GM19238 (cell line): Measurements from ENCODE around the gene ENTPD8.

Experiments
- DNase-seq: peaks from one replicate; pipeline ENCODE4 v3.0.0; 2011; ENCODE audit warnings: low spot score; ENCODE audit not compliant: insufficient read length

Gene ENTPD8

DNA sequence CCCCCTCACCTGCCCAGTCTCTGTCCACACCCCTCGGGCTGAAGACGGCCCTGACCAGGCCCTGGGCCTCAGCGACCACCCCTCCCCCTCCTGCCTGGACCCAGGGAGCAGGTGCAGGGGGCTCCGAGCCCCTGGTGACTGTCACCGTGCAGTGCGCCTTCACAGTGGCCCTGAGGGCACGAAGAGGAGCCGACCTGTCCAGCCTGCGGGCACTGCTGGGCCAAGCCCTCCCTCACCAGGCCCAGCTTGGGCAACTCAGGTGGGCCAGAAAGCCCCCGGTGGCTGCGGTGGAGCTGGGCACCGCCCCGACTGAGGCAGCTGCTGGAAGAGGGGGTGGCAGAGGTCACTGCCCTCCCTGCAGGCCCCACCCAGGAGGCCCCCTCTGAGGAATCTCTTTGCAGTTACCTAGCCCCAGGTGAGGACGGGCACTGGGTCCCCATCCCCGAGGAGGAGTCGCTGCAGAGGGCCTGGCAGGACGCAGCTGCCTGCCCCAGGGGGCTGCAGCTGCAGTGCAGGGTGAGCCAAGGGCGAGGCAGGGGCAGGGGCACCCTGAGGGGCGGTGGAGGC lies 7.7 kb downstream of the ENTPD8 start:
- no peak for DNase-seq

DNA sequence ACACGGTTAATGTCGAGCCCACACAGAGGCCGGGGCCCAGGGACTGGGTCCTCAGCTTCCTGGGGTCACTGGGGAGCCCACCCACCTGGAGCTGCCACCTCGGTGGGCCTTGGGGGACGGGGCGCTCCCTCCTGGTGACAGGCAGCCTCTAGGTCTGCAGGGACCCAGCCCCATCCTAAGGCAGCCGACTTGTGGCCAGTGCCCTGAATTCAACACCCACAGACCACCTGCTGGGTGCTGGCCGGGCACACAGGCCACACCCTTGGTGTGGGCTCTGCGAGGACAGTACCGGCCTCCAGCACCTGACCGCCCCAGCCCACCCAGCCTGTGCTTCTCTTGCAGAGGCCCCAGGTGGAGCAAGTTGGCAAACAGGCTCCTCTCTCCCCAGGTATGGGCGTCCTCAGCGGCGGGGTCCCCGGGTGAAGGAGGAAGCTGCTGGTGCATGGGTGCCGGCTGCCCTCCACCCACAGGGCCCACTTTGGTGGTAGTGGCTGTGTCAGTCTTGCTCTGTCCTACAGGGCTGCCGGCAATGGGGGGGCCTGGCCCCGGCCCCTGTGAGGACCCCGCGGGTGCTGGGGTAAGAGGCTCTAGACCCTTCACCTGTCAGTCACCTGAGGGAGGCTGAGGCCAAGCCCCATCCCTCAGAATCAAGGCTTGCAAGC lies 8.3 kb downstream of the ENTPD8 start:
- no peak for DNase-seq

DNA sequence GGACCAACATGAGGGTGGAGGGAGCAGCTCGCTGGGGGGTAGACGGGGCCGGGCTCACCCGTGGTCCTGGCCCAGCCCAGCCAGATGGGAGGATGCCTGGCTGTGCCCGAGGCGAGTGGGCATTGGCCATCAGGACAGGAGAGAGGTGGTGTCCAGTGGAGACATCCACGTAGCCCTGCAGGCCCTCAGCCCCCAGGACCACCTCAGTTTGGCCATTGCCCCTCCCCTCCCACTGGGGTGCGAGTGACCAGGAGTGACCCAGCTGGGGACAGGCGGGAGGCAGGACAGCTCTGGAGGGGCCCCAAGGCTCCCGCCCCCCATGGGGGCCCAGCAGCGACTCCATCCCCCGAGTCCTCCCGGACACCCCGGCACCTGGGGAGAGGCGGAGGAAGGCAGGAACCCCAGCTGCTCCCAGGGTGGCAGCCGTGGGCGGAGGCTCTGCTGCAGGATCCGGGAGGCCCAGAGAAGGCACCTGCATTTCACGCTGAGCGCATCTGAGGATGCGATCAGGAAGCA lies 9.7 kb downstream of the ENTPD8 start:
- DNase-seq = no peak

DNA sequence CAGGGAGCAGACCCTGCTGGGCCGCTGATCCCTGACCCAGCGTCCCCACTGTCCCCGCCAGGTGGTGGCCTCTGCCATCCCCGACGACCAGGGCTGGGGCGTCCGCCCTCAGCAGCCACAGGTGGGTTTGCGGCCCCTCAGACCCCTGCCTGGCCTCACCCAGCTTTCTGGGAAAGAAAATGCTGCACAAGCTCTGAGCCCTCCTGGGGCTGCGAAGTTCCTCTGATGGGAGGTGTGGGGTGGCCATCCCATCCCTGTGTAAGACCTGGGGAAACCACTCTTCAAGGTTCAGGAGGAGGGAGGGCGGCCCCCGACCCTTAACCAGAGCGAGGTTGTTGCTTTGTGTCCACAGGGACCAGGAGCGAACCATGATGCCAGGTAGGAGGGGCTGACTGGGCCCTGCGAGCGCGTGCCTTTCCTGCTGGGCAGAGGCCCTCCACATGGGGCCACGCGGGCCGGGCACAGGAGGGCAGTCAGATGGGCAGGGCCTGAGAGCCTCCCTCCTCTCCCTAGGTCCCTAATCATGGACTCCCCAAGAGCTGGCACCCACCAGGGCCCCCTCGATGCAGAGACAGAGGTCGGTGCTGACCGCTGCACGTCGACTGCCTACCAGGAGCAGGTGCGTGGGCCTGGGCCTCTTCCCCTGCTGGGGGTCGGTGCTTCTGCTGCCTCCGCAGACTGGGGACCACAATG lies 10.3 kb downstream of the ENTPD8 start:
- DNase-seq = no peak

DNA sequence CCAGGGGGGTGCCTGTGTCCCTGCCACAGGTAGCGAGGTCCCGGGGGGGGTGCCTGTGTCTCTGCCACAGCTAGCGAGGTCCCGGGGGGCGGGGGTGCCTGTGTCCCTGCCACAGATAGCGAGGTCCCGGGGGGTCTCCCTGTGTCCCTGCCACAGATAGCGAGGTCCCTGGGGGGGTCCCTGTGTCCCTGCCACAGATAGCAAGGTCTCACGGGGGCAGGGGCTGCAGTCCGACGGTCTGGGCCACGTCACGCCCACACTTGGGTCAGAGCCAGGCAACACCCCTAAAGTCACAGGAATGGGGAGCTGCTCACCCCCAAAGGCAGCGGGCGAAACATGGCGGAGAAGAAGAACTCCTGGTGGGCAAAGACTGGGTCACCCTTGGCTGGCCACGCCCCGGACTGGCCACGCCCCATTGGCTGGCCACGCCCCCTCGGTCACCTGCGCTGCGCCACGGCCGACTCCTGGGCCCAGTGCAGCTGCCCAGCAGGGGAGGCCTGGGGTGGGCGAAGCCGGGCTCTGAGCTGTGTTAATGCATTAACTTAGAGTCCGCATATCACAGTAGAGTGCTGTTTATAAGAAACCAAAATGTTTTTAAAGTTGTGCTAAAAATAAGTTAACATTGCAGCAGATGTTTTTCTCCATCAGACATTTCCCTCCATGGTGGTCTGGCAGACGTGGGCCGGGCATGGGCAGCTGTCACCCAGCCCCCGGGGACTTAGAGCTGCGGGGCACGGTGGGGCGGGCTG lies 11.0 kb downstream of the ENTPD8 start:
- DNase-seq = no peak

DNA sequence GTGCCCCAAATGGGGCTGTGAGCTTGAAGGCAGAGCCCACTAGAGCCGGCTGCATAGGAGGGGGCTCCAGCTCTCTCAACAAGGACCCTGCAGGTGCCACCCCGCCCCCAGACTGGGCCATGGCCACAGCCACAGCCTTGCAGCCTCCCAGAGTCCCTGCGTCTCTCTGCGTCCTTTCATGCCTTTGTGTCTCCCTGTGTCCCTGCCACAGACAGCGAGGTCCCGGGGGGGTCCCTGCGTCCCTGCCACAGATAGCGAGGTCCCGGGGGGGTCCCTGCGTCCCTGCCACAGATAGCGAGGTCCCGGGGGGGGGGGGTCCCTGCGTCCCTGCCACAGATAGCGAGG lies 11.6 kb downstream of the ENTPD8 start:
- DNase-seq = no peak

DNA sequence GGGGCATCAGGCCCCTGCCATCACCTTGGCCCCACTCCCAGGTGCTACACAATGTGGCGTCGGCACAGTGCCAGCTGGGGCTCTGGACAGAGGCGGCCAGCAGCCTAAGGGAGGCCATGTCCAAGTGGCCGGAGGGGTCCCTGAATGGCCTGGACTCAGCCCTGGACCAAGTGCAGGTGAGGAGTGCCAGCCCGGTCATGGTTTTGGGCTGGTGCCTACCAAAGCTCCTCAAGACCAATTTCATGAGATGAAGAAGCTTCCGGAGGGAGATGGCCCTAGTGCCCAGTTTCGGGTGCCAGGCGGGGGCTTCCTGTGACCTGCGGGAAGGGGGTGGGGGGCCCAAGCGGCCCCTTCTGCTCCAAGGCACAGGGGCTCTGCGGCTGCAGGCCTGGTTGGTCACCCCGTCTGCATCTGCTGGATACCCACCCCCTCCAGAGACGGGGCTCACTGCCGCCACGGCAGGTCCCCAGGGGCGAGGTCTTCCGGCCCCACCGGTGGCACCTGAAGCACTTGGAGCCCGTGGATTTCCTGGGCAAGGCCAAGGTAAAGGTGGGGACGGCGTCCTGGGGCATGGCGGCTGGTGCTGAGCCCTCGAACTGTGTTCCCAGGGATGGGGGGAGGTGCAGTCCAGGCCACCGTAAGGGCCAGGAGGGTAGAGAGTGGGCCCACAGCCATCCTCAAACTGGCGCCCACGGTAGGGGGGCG lies 12.2 kb downstream of the ENTPD8 start:
- DNase-seq = no peak

DNA sequence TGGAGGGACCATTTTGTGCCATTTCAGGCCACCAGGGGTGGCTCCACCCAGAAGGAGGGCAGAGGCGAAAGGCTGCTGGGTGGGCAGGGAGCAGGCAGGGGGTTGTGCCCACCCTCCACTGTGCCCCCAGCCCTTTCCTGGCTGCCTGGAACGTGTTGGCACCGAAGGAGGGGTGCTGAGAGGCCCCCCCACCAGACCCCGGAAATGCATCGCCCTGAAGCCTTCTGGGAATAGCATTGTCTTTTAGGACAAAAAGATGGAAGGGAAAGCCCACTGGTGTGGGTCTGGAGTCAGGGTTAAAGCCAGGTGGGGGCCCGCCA lies 12.9 kb downstream of the ENTPD8 start:
- DNase-seq = no peak

DNA sequence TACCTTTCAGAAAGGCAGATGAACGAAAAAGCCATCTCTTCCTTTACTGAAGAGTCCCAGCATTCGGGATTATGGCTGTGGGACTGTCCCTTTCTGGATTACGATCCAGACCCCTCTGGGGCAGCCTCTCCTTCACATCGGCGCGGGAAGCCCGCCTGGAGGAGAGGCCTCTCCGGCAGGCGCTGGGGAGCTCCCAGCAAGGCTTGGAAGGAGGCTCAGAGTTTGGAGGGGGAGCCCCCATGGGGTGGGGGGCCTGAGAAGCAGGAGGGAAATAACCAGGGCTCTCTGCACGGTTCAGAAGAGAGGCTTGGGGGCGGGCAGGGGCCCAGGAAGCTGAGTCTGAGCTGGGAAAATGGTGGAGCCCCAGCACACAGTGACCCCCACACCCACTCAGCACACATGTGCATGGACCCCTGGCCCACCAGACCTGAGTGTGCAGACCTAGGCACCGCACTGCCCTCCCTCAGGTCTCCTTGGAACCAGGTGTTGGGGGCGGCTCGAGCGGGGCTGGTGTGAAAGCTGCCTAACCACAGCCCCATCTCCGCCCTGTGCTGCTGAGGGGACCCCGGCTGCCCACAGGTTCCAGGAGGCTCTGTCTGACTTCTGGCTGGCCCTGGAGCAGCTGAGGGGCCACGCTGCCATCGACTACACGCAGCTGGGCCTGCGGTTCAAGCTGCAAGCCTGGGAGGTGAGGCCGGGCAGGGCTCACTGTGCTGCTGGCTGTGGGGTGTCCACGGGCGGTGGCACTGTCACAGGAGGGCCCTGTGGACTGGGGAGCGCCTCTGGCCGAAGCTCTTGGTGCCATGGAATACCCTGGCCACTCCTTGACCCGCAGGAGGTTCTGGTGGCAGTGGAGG lies 13.5 kb downstream of the ENTPD8 start:
- DNase-seq = no peak

DNA sequence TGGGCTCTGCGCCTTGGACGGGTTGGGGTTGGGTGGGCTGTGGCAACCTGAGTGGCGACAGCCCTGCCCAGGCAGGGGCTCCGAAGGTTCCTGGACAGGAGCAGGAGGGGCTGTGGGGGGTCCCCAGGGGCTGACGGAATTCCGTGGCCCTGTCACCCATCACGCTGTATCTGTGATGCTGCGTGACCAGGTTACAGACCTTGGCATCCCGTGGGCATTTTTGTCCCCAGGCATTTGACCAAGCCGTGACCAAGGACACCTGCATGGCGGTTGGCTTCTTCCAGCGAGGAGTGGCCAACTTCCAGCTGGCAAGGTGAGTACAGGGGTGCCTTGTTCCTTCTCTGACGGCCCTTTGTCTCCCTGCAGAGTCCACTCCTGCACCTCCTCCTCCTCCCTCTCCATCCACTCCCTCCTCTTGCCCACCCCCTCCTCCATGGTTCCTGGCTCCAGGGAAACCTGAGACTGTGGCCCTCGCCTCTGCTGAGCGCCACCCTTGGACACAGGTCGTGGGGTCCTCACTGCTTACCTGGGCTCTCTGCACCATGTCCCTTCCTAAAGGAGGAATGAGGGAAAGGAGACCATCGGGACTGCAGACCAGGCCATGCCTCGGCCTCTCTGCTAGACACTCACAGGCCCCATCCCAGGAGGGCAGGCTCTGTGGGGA lies 15.0 kb downstream of the ENTPD8 start:
- DNase-seq = no peak

DNA sequence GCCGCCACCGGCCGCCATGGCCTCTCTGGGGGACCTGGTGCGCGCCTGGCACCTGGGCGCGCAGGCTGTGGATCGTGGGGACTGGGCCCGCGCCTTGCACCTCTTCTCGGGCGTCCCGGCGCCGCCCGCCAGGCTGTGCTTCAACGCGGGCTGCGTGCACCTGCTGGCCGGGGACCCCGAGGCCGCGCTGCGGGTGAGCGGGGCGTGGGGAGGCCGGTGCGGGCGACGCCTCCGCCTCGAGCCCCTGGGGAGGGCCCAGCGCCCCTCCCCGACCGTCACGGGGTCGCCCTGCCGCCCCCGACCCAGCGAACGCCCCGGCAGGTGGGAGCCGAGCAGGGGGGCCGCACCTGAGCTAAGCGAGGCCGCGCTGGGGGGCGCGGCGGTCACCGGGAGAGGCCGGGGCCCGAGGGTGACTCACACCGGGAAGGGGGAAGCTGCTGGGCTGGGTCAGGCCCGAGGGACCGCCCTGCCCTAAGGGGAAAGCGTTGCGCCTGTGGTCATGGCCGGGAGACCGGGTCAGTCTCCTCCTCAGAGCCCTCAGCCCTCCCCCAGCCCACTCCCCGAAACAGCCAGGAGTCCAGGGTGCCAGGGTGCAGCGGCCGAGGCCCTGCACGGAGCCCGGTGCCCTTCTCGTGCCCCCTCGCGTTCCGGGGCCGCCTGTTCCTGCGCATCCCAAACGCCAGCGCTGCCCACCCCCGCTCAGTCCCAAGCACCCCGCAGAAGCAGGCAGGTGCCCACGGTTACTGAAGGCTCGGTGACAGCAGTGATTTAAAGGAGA lies 17.5 kb downstream of the ENTPD8 start:
- no peak for DNase-seq

DNA sequence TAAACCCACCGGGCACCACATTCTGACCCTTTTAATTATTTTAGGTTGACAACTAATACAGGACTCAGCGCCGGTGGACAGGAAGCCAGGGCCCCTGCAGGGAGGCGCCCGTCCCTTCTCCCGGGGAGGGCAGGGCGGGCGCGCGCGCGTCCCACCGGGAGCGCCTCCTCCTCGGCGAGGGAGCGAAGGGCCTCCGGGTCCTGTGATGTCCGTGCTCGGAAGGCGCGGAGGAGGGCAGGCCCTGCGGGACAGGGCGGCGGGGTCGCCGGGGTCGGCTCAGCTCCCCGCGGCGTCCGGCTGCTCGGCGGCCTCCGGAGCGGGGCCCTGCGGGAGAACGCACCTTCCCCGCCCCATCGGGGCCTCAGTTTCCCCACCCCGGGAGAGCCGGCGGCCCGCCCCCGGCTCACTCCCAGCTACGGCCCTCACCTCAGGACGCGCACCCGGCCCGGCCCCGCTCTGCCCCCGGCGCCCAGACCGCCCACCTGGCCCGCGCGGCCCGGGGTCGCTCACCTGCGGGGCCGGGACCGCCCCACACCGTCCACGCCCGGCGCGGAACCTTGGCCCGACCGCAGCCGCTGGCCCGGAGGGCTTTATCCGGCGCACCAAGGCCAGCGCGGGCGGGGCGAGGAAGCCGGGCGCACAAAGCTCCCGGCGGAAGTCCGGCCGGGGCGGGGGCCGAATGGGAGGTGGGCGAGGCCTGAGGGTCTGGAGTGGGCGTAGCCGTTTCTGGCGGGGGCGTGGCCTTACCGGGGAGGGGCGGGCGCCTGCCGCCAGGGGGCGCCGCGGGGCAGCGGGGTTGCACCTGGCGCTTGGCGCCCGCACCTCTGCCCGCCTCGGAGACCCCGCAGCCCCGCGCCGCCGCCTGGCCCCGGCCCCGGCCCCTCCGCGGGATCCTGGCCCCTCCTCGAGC lies 18.3 kb downstream of the ENTPD8 start, which contains the start of the genes EXD3 and NOXA1:
Gene EXD3, minus strand, starts transcription at position 559 of the 910 bp plus-strand sequence. CDS start 27,805 bp downstream, outside the sequence.
Gene NOXA1, plus strand, starts transcription at position 790 of the 910 bp plus-strand sequence. CDS start 137 bp downstream, outside the sequence.
- DNase-seq = peak; percentile 96

DNA sequence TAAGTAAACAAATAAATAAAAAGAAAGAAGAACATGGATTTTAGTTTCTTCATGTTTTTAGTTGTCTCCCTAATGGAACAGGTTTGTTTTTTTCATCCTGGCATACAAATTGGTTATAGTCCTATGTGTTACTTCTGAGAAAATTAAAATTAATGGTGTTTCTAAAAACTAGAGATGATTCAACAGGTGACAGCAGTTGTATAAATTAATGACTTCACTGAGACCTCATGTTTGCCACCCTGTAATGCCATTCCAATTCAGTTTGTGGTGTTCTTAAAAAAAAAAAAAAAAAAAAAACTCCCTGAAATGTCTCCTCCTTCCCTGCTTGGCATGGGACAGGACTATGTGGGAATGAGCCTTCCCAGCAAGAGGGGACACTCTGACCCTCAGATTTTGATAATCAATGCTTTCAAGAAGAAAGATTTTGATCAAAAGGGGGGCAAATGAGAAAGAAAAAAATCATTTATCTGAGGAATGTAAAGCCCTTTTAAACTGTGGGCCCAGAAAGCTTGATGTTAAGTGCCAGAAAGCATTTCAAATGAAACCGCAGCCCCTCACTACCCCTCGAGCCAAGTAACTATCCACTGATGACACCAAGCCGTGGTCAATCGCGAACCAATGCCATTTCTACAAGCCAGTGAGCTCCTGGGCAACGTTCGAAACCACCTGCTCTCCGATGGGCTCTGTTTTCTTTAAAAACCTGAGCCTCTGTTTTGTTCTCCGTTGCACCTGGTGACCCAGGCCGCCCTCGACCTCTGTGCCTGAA lies 19.1 kb downstream of the ENTPD8 start:
- no peak for DNase-seq

DNA sequence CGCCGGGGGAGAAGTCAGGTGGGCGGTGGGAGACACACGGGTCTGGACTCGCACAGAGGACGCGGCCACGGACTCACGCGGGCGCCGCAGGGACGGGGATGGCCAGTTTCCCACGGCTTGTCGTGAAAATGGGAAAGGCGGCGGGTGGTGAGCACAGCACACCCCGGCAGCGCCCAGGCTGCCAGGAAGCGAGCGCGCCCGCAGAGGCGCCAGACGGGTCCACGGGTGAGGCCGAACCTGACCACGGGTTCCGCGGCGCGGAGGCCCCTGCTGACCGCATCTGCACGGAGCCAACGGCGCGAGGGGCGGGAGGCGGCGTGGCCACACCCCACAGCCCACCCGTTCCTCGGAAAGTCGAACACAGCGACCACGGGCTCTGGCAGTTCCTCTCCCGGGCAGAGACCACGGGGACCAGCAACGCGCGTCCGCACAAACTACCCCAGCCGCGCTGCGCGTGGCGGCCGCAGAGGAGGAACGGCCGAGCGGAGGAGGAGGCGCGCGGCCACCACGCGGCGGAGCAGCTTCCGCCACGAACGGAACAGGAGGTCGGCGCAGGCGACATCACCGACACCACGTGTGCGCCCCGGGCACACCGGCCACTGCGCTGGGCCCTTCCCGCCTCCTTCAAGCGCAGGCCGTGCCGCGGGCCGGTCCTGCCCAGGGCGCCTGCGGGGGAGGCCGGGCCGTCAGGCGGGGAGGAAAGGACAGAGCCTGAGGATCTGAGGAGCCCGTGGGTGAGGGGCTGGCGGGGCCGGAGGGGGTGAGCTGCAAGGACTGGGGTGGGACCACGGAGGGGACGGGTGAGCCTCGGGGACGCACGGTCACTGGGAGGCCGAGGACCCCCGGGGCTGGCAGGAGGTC lies 23.8 kb downstream of the ENTPD8 start:
- DNase-seq = no peak

DNA sequence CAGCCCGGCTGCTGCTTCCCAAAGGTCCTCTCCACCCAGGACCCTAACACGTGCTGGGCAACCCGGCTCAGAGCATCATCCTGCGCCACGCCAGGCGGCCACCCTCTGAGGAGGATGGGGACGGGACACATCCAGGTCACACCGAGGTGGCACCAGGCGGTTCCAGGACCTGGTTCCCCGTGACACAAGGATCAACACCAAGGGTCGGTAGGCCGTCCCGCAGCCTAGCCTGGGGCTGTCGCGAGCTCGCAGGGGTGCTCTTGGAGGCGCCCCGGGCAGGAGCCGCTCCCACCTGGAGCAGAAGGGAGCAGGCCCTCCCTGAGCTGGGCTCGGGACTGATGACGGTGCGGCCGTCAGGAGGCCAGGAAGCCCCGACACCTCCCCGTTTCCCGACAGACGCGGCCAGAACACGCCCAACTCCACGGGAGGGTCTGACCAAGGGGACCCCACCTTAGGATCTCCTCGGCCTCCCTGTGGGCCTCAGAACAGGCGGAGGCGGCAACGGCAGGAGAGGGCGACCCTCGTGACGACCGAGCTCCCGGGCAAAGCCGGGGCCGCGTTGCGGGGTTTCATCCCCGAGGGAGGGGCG lies 24.5 kb downstream of the ENTPD8 start:
- DNase-seq = no peak

DNA sequence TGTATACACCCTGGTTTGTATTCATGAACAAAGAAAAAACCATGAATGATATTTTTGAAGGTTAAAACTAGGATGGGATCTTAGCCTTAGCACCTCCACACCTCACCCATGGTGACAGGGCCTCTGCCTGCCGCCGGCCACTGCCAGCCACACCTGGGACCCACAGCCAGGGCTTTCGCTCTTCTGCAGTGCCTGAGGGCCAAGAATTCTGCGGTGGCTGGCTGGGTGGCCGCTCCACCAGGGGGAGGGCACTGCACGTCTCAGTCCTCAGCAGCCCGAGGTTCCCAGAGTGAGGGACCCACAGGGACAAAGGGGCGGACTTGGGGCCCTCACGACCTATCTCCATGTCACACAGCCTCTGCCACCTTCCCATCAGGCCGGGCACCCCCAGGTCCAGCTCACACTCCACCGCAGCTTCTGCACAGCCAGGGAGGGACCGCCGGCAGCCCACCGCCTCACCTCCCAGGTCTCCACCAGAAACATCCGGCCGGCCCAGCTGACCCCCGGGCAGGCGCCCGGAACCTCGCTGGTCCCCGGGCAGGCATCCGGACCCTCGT lies 25.1 kb downstream of the ENTPD8 start:
- no peak for DNase-seq
